RCC 7860 (cell line): ENCODE data around the gene GMEB2.
"Not testable (repeated sequence)": the region's sequence is repeated elsewhere in the genome, so short reads cannot be mapped to it uniquely, and the experiment has no call there.

Source experiments
- DNase-seq: peaks from one replicate; pipeline ENCODE4 v3.0.0-alpha.2; 2015; ENCODE audit warnings: low spot score
- FAIRE-seq: peaks from 2 replicates; lab custom pipeline; 2012; peaks lifted over from hg19 to GRCh38; lab: Jason Lieb, UNC

GMEB2 gene

GRCh38 chr20:63626424-63627128 lies at the start of gene GMEB2:
Gene GMEB2 (minus strand): TSS chr20:63627101. CDS start chr20:63619397, 7,704 bp downstream.
- no peak for FAIRE-seq

GRCh38 chr20:63675681-63676368 lies 48.9 kb upstream of the GMEB2 start:
- DNase-seq (no peak), FAIRE-seq (no peak)

More at GRCh38 chr20:63626424-63627128, at the start of gene GMEB2:
- DNase-seq, result peak; percentile 65

GRCh38 chr20:63673951-63674350 lies 47.0 kb upstream of the GMEB2 start:
- FAIRE-seq, result no peak

GRCh38 chr20:63672666-63673065 lies 45.8 kb upstream of the GMEB2 start:
- DNase-seq (no peak), FAIRE-seq (no peak)

More at GRCh38 chr20:63673951-63674350, 47.0 kb upstream of the GMEB2 start:
- DNase-seq, result no peak

GRCh38 chr20:63671695-63672094 lies 44.8 kb upstream of the GMEB2 start:
- not testable (repeated sequence) for FAIRE-seq, DNase-seq

- no peak for FAIRE-seq
Observed at GRCh38 chr20:63668351-63668750, 41.5 kb upstream of the GMEB2 start.

GRCh38 chr20:63667858-63668257 lies 41.0 kb upstream of the GMEB2 start:
- FAIRE-seq, result no peak
- no peak for DNase-seq

More at GRCh38 chr20:63668351-63668750, 41.5 kb upstream of the GMEB2 start:
- no peak for DNase-seq

GRCh38 chr20:63665708-63666107 lies 38.8 kb upstream of the GMEB2 start:
- FAIRE-seq (no peak), DNase-seq (no peak)

GRCh38 chr20:63664861-63665594 lies 38.1 kb upstream of the GMEB2 start:
- FAIRE-seq (no peak), DNase-seq (no peak)

GRCh38 chr20:63664143-63664851 lies 37.4 kb upstream of the GMEB2 start:
- DNase-seq (no peak), FAIRE-seq (no peak)

GRCh38 chr20:63663332-63664066 lies 36.6 kb upstream of the GMEB2 start:
- FAIRE-seq (no peak), DNase-seq (no peak)

- FAIRE-seq, result no peak
- no peak for DNase-seq
Observed at GRCh38 chr20:63662813-63663189, 35.9 kb upstream of the GMEB2 start.

GRCh38 chr20:63661959-63662812 lies 35.3 kb upstream of the GMEB2 start:
- FAIRE-seq (no peak), DNase-seq (no peak)

GRCh38 chr20:63661108-63661507 lies 34.2 kb upstream of the GMEB2 start:
- DNase-seq (no peak), FAIRE-seq (no peak)

- FAIRE-seq (no peak), DNase-seq (no peak)
Observed at GRCh38 chr20:63660622-63661021, 33.7 kb upstream of the GMEB2 start.

- not testable (repeated sequence) for DNase-seq
Observed at GRCh38 chr20:63660174-63660573, 33.3 kb upstream of the GMEB2 start.

GRCh38 chr20:63659370-63659769 lies 32.5 kb upstream of the GMEB2 start:
- FAIRE-seq (no peak), DNase-seq (no peak)

More at GRCh38 chr20:63660174-63660573, 33.3 kb upstream of the GMEB2 start:
- not testable (repeated sequence) for FAIRE-seq

- no peak for DNase-seq
Observed at GRCh38 chr20:63658749-63659187, 31.9 kb upstream of the GMEB2 start.

More at GRCh38 chr20:63658749-63659187, 31.9 kb upstream of the GMEB2 start:
- FAIRE-seq, result no peak
